Psoas muscle (tissue), 8 donors: ENCODE data around the gene RPTOR. TPM values are rescaled to one million over a fixed set of nuclear protein-coding genes. Genes with fewer than 3 reads are reported as not detected.

ENCODE experiments used
- ATAC-seq, 4 donors: fragments of 200-7000 bp; cut with Tn5 transposase; one replicate each; pipeline ENCODE4 v1.9.1; 2020; ENCODE audit warnings: moderate library complexity in 3 of 4, mild to moderate bottlenecking in 2 of 4
- DNase-seq, 2 donors: peaks; one replicate each; pipeline ENCODE4 v3.0.0-alpha.2; 2020
- H3K27ac ChIP-seq: fragments of 200-600 bp; one replicate; pipeline ENCODE4 v1.8.0; 2022
- H3K27me3 ChIP-seq, 3 donors: fragments of 200-600 bp in 1 of 3; one replicate each; pipeline versions ENCODE4 v1.6.1 to v1.8.0; 2013 to 2022; ENCODE audit warnings: low read length in 2 of 3, mild to moderate bottlenecking in 2 of 3, moderate library complexity in 1 of 3; ENCODE audit not compliant: insufficient read depth in 3 of 3
- H3K36me3 ChIP-seq, 2 donors: fragments of 200-600 bp in 1 of 2; one replicate each; pipeline versions ENCODE4 v1.6.1 to v1.8.0; 2013 to 2022; ENCODE audit warnings: low read depth in 1 of 2, mild to moderate bottlenecking in 1 of 2, moderate library complexity in 1 of 2; ENCODE audit not compliant: insufficient read depth in 1 of 2
- H3K4me1 ChIP-seq: fragments of 200-600 bp; one replicate; pipeline ENCODE4 v1.8.0; 2022
- H3K4me3 ChIP-seq: fragments of 200-600 bp; one replicate; pipeline ENCODE4 v1.8.0; 2022; ENCODE audit warnings: mild to moderate bottlenecking
- H3K9me3 ChIP-seq: fragments of 200-600 bp; one replicate; pipeline ENCODE4 v1.8.0; 2022
- CTCF ChIP-seq: fragments of 200-600 bp; IDR thresholded peaks from one replicate; pipeline ENCODE4 v1.8.0; 2022; ENCODE audit warnings: antibody characterized with exemption
- WGBS, 3 donors: extraction: QIAGEN DNeasy Blood & Tissue Kit; methylation state at CpG; one replicate each; pipeline versions ENCODE4 v1.1.6 to v1.1.7; 2013; 5-methylcytosine and 5-hydroxymethylcytosine counted together
- intact Hi-C, 2 donors: fragments of 100-400 bp; cut with DNase I; formaldehyde crosslinking; loops; one replicate each; pipeline versions ENCODE4 v1.11.0 to v1.14.2; 2022
- polyA plus RNA-seq, 3 donors: library from polyadenylated mRNA; stranded (reverse); fragments of 200-250 nt; gene quantifications; one replicate each; pipeline ENCODE4 v1.2.3, GENCODE V29; 2013
- total RNA-seq, 4 donors: library from RNA; stranded (reverse); fragmentation: NEBNext Ultra II Directional in 2 of 4; extraction: Animal tissue kit (Norgen Biotek cat#: 25700) in 2 of 4; gene quantifications; one replicate each; pipeline versions ENCODE4 v1.2.1 to v1.2.4, GENCODE V29; 2021 to 2023
- donor health status: healthy with polysubstance abuse.
- donor health status: DM: no; HTN: no; CAD: no; lungs with moderate emphysema.
- donor health status: Bipolar disorder and iron deficiency.
- donor health status: healthy.
- donor health status: DM: yes; HTN: yes; CAD: no.
- donor health status: DM: no; HTN: no; CAD: no.
- donor health status: DM: no; HTN: no; CAD: no.
- donor health status: DM: yes; HTN: yes; CAD: no.

Gene RPTOR
- total and polyA plus RNA-seq, 7 donors: 13.6 to 82.2 (median 32.5) TPM

GRCh38 chr17:80922580-80923160 is 378.0 kb downstream of the RPTOR start:
- Histone ChIP-seq H3K27me3 (no peaks in the 10 kb centered on the region), H3K27ac (no peak overlapping the region), H3K4me3 (no peak overlapping the region), H3K4me1 (no peaks in the 10 kb centered on the region), H3K9me3 (no peaks in the 10 kb centered on the region), H3K36me3 (peaks cover 7 to 67% of the 10 kb centered on the region in 2 donors)
- intact Hi-C loops: no loop called here
- ATAC-seq (no peak), DNase-seq (peak in 1 of 2 donors; percentile 53)
- TF ChIP-seq CTCF: no peak
- WGBS, 3 donors: 90 to 93% (median 92%) methylated on average over 27 to 33 of the region's 33 CpGs

- no peak for ATAC-seq
- H3K4me1 ChIP-seq: no peaks in the 10 kb centered on the region
- H3K9me3 ChIP-seq: no peaks in the 10 kb centered on the region
- no peak overlapping the region for H3K4me3 ChIP-seq
- no peak for TF ChIP-seq CTCF
- H3K27me3 ChIP-seq: no peaks in the 10 kb centered on the region
- no peak overlapping the region for H3K27ac ChIP-seq
- peaks cover 6 to 62% of the 10 kb centered on the region in 2 donors for H3K36me3 ChIP-seq
- intact Hi-C loops: no loop called here
- no peak for DNase-seq
- 92 to 95% (median 94%) methylated on average over 35 of the region's 35 CpGs for WGBS, 3 donors
Measured at GRCh38 chr17:80923211-80924110, 378.8 kb downstream of the RPTOR start.

GRCh38 chr17:80924111-80924806 is 379.6 kb downstream of the RPTOR start:
- Histone ChIP-seq H3K27ac (no peak overlapping the region), H3K4me1 (no peaks in the 10 kb centered on the region), H3K9me3 (no peaks in the 10 kb centered on the region), H3K27me3 (no peaks in the 10 kb centered on the region), H3K4me3 (no peak overlapping the region), H3K36me3 (peaks cover 6 to 56% of the 10 kb centered on the region in 2 donors)
- ATAC-seq (no peak), DNase-seq (peak in 1 of 2 donors; percentile 49)
- intact Hi-C loops: no loop called here
- WGBS, 3 donors: 92 to 97% (median 93%) methylated on average over 20 to 23 of the region's 23 CpGs
- no peak for TF ChIP-seq CTCF

GRCh38 chr17:80924807-80925610 is 380.4 kb downstream of the RPTOR start:
- DNase-seq: peak in 1 of 2 donors; percentile 34
- no peak overlapping the region for H3K27ac ChIP-seq
- H3K4me3 ChIP-seq: no peak overlapping the region
- WGBS, 3 donors: 92 to 95% (median 93%) methylated on average over 38 of the region's 38 CpGs
- intact Hi-C loops: no loop called here
- TF ChIP-seq CTCF: no peak
- ATAC-seq: no peak
- no peaks in the 10 kb centered on the region for H3K4me1 ChIP-seq
- no peaks in the 10 kb centered on the region for H3K27me3 ChIP-seq
- peaks cover 6 to 59% of the 10 kb centered on the region in 2 donors for H3K36me3 ChIP-seq
- no peaks in the 10 kb centered on the region for H3K9me3 ChIP-seq
